Ectodermal cell (in vitro differentiated cells): ENCODE measurements around the gene SLC5A1.

Experiments used
- H3K27ac ChIP-seq: 2 replicates; pipeline ENCODE4 v1.7.0; 2013; ENCODE audit warnings: mild to moderate bottlenecking, low read depth, low read length; ENCODE audit not compliant: insufficient read depth, poor library complexity, severe bottlenecking
- H3K27me3 ChIP-seq: 2 replicates; pipeline ENCODE4 v1.7.0; 2013; ENCODE audit warnings: mild to moderate bottlenecking, low read length; ENCODE audit not compliant: insufficient read depth, control insufficient read depth, poor library complexity, severe bottlenecking
- H3K36me3 ChIP-seq: one replicate; pipeline ENCODE4 v1.7.0; 2013; ENCODE audit warnings: low read length; ENCODE audit not compliant: control insufficient read depth, insufficient read depth
- H3K4me1 ChIP-seq: one replicate; pipeline ENCODE4 v1.7.0; 2013; ENCODE audit warnings: low read length; ENCODE audit not compliant: control insufficient read depth, insufficient read depth
- H3K4me3 ChIP-seq: 2 replicates; pipeline ENCODE4 v1.7.0; 2013; ENCODE audit warnings: low read depth, low read length, control low read depth; ENCODE audit not compliant: insufficient read depth
- H3K9me3 ChIP-seq: 2 replicates; pipeline ENCODE4 v1.7.0; 2013; ENCODE audit warnings: mild to moderate bottlenecking, low read length, moderate library complexity; ENCODE audit not compliant: control insufficient read depth
- WGBS, 2 experiments: methylation state at CpG; one replicate each; pipeline ENCODE4 v1.1.7; 2013; ENCODE audit warnings: missing lambda C conversion rate in 2 of 2; 5-methylcytosine and 5-hydroxymethylcytosine counted together

The SLC5A1 gene

GRCh38 chr22:32069579-32070372, 26.7 kb downstream of the SLC5A1 start:
- H3K27me3 ChIP-seq: no peaks in the 10 kb centered on the region
- no peaks in the 10 kb centered on the region for H3K4me1 ChIP-seq
- H3K36me3 ChIP-seq: no peaks in the 10 kb centered on the region
- no peaks in the 10 kb centered on the region for H3K9me3 ChIP-seq
- 90 to 94% methylated on average over 3 of the region's 4 CpGs for WGBS, 2 experiments
- H3K27ac ChIP-seq: no peak overlapping the region
- H3K4me3 ChIP-seq: no peak overlapping the region

DNA sequence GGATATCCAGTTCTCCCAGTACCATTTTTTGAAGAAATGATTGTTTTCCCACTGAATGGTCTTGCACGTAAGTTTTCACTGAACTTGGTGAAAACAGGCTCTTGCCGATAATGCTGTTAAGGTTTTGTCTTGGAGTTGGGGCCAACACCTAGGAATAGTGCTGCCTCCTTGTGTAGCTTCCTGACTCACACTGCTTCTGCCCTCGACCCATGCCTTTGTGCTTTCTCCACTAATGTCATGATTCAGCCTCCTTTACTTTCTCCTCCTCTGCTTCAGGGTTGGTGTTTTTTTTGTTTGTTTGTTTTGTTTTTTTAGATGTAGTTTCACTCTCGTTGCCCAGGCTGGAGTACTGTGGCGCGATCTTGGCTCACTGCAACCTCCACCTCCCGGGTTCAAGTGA, 30.2 kb downstream of the SLC5A1 start:
- Histone ChIP-seq H3K4me1 (no peaks in the 10 kb centered on the region), H3K4me3 (no peak overlapping the region), H3K27me3 (no peaks in the 10 kb centered on the region), H3K27ac (no peak overlapping the region), H3K36me3 (no peaks in the 10 kb centered on the region), H3K9me3 (no peaks in the 10 kb centered on the region)
- 81 to 89% methylated on average over 7 of the region's 7 CpGs for WGBS, 2 experiments

DNA sequence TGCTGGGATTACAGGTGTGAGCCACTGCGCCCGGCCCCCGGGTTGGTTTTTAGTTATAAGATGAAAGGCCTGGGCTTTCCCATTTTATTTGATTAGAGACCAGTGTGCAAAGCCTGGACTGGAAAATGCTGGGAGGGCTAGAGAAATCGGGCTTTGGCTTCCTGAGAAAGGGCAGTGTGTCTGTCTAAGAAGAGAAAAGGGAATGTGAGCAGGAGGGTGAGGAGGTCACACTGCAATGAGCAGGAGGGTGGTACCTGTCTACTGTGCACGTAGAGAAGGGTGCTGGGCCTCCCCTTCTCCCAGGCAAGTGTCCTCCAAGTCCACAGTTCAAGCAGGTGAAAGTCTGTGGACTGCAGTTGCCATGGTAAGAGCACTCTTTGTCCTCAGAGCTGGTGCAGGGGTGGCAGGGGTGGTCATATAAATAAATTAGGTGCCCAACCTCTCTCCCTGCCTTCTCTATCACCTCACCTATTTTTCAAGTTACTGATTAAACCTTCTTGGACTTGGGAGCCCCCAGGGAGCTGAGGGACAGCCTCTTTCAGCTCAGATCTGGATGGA, 30.8 kb downstream of the SLC5A1 start:
- 90 to 91% methylated on average over 5 of the region's 5 CpGs for WGBS, 2 experiments
- Histone ChIP-seq H3K27me3 (no peaks in the 10 kb centered on the region), H3K4me3 (no peak overlapping the region), H3K9me3 (no peaks in the 10 kb centered on the region), H3K27ac (no peak overlapping the region), H3K4me1 (no peaks in the 10 kb centered on the region), H3K36me3 (no peaks in the 10 kb centered on the region)

DNA sequence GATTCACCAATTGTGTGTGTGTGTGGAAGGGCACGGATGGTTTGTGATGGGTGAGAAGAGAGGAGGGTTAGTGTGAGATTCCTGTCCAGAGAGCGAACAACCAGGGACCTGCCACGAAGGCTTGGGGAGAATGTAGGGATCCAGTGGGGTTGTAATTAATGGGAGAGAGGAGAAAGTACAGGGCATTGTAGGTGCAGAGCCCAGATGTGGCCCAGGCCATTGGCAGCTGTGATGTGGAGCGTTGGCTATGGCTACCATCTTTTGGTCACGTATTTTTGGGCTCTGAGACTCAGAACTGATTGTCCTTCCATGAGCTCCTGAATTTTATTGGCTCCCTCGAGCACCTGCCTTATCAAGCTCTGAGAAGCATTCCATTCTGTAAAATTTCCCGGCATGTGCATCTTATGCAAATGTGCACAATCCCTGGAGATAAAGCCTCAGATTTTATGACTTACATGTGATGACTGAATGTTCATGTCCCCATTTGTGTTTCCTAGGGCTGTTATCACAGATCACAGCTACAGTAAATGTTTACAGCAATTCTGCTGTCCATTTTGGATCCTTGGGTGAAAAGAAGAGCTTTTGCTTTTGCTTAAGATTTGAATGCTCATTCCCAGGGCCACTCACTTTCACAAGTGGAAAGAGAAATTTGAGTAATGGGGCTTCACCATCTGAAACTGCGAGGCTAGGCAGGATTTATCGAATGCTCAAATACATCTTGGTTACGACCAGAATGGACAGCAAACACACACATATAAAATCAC, 33.1 kb downstream of the SLC5A1 start:
- no peaks in the 10 kb centered on the region for H3K36me3 ChIP-seq
- no peak overlapping the region for H3K27ac ChIP-seq
- no peak overlapping the region for H3K4me3 ChIP-seq
- WGBS, 2 experiments: 93 to 94% methylated on average over 10 of the region's 10 CpGs
- no peaks in the 10 kb centered on the region for H3K9me3 ChIP-seq
- H3K27me3 ChIP-seq: no peaks in the 10 kb centered on the region
- H3K4me1 ChIP-seq: no peaks in the 10 kb centered on the region

DNA sequence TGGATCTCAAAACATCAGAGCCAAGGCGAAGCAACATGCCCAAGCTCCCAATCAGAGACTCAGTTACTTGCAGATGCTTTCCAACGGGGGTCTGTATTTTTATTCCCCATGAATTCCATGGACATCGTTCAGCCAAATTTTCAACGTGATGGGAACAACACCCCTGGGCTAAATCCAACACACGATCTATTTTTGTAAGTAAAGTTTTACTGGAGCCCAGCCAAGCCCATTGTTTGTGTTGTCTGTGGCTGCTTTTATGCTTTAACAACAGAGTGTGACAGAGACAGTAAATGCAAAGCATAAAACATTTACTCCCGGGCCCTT, 33.7 kb downstream of the SLC5A1 start:
- Histone ChIP-seq H3K4me3 (no peak overlapping the region), H3K36me3 (no peaks in the 10 kb centered on the region), H3K27me3 (no peaks in the 10 kb centered on the region), H3K27ac (no peak overlapping the region), H3K9me3 (no peaks in the 10 kb centered on the region), H3K4me1 (no peaks in the 10 kb centered on the region)
- 80 to 84% methylated on average over 6 of the region's 6 CpGs for WGBS, 2 experiments

DNA sequence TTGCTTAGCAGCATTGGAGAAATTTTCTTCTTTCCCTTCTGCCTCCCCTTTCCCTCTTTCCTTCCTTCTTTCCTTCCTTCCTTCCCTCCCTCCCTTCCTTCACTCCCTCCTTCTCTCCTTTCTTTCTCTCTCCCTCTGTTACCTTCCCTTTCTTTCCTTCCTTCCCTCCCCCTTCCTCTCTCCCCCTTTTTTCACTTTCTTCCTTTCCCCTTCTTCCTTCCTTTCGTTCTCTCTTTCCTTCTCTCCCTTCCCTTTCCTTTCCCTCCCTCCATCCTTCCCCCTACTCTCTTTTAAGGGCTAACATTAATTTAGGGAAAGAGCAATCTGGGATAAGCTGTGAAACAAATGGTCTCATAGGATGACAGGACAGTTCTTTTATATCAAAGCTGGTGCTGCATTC, 34.1 kb downstream of the SLC5A1 start:
- H3K4me1 ChIP-seq: no peaks in the 10 kb centered on the region
- no peak overlapping the region for H3K4me3 ChIP-seq
- no peaks in the 10 kb centered on the region for H3K9me3 ChIP-seq
- H3K27me3 ChIP-seq: no peaks in the 10 kb centered on the region
- WGBS, 2 experiments: 83 to 89% methylated on average over 1 of the region's 1 CpG
- H3K27ac ChIP-seq: no peak overlapping the region
- no peaks in the 10 kb centered on the region for H3K36me3 ChIP-seq

DNA sequence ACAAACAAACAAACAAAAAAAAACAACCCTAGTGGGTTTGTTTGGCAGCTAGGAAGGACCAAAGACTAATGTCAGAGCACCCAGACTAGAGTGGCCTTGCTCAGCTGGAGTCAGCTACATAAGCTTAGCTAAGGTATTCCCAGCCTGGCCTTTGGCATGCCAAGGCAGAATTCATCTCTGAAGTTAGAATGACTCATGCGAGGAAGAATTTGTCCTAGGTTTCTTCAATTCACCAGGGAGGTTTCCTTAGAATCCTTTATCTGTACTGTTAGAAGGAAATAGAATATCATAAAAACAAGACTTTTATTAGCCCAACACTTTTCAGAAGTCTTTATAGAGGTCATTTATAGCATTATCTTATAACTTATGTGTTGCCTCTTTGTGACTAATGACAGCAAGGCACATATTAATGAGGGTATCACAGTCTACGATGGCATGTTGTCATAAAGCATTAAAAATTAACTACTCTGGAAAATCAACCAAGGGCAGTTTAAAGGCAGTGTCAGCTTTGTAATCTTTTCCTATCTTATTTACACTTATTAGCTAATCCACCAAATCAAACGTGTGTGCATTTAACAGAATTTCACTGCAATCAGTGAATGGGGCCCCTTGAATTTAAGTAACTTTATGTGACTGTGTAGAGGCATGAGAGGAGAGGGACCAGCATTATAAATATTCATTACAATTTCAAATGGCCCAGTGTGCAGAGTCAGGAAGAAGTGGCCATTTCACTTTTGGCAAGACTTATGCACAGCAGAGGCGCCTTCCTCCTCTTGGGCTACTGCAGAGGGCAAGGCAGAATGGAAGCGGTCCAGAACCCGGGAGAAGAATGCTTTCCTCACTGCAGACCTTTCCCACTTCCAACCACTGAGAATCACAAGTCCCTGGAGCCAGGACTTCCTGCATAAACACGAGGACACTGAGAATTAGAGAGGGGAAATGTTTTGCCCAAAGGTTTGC, 36.3 kb downstream of the SLC5A1 start:
- Histone ChIP-seq H3K4me1 (no peaks in the 10 kb centered on the region), H3K27me3 (no peaks in the 10 kb centered on the region), H3K4me3 (no peak overlapping the region), H3K36me3 (no peaks in the 10 kb centered on the region), H3K27ac (no peak overlapping the region), H3K9me3 (no peaks in the 10 kb centered on the region)
- 78 to 83% methylated on average over 6 to 7 of the region's 7 CpGs for WGBS, 2 experiments

DNA sequence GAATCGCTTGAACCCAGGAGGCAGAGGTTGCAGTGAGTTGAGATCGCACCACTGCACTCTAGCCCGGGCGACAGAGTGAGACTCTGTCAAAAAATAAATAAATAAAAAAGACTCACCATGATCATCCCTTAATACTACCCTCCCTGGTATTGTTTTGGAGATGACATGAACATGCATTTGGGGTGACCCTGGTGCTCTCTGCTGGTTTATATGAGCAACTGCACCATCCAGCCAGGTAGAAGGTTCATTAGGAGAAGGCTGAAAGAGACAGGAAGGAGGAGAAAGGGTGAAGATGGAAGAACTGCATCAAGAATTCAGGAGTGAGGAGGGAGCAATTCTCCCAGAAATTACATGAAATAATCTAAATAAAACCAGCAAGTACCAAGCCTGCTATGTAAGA, 37.8 kb downstream of the SLC5A1 start:
- H3K27ac ChIP-seq: no peak overlapping the region
- H3K36me3 ChIP-seq: no peaks in the 10 kb centered on the region
- no peaks in the 10 kb centered on the region for H3K4me1 ChIP-seq
- H3K4me3 ChIP-seq: no peak overlapping the region
- no peaks in the 10 kb centered on the region for H3K27me3 ChIP-seq
- no peaks in the 10 kb centered on the region for H3K9me3 ChIP-seq
- WGBS, 2 experiments: 69 to 92% methylated on average over 2 to 4 of the region's 4 CpGs

DNA sequence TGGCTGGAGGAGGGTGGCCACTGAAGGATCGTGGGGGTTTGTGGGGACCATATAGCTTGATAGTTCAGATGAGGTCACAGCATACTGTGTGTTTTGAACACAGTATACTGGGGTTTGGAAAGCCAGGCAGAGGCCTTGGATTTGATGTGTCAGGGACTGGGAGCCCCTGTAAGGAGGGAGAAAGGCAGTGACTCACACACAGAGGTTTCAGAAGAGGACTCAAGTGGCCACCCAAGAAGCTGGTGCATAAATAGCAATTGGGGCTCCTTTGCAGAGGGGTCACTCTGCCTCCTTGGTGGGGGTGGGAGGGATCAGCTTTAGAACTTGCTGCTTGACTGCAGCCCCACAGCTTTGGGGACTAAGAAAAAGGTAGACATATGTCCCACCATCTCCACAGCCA, 39.3 kb downstream of the SLC5A1 start:
- Histone ChIP-seq H3K27me3 (no peaks in the 10 kb centered on the region), H3K27ac (no peak overlapping the region), H3K36me3 (no peaks in the 10 kb centered on the region), H3K4me3 (no peak overlapping the region), H3K4me1 (no peaks in the 10 kb centered on the region), H3K9me3 (no peaks in the 10 kb centered on the region)
- 86 to 88% methylated on average over 1 of the region's 1 CpG for WGBS, 2 experiments
